Choroid plexus epithelial cell (primary cell): ENCODE measurements around the gene SYT2.

Source experiments
- DNase-seq: peaks from one replicate; pipeline ENCODE4 v3.0.0-alpha.2; 2010; ENCODE audit warnings: low read depth
- H3K4me3 ChIP-seq: 2 replicates; pipeline ENCODE4 v1.5.1; 2011; ENCODE audit warnings: low read depth, mild to moderate bottlenecking, control low read depth, low read length, moderate library complexity
- CTCF ChIP-seq: conservative IDR thresholded peaks from 2 replicates; pipeline ENCODE4 v1.5.1; 2011; ENCODE audit warnings: low read depth, mild to moderate bottlenecking, control low read depth, inconsistent platforms, low read length, moderate library complexity

SYT2 gene

GRCh38 chr1:202704601-202705000 lies 5.7 kb downstream of the SYT2 start:
- H3K4me3 ChIP-seq, result no peak overlapping the region
- no peak for DNase-seq
- no peak for TF ChIP-seq CTCF

GRCh38 chr1:202703191-202703590 lies 7.1 kb downstream of the SYT2 start:
- no peak for TF ChIP-seq CTCF
- DNase-seq, result no peak
- no peak overlapping the region for H3K4me3 ChIP-seq

GRCh38 chr1:202702088-202702487 lies 8.2 kb downstream of the SYT2 start:
- no peak overlapping the region for H3K4me3 ChIP-seq
- no peak for TF ChIP-seq CTCF
- no peak for DNase-seq

GRCh38 chr1:202701200-202701599 lies 9.1 kb downstream of the SYT2 start:
- DNase-seq, result no peak

GRCh38 chr1:202700061-202700460 lies 10.2 kb downstream of the SYT2 start:
- TF ChIP-seq CTCF, result no peak
- DNase-seq, result no peak
- H3K4me3 ChIP-seq, result no peak overlapping the region

More at GRCh38 chr1:202701200-202701599, 9.1 kb downstream of the SYT2 start:
- no peak overlapping the region for H3K4me3 ChIP-seq
- TF ChIP-seq CTCF, result no peak

- no peak overlapping the region for H3K4me3 ChIP-seq
- no peak for TF ChIP-seq CTCF
- DNase-seq, result no peak
These were observed 12.0 kb downstream of the SYT2 start for GRCh38 chr1:202698276-202698675.

- no peak for TF ChIP-seq CTCF
These were observed 13.2 kb downstream of the SYT2 start for GRCh38 chr1:202697038-202697437.

More at GRCh38 chr1:202697038-202697437, 13.2 kb downstream of the SYT2 start:
- no peak for DNase-seq
- no peak overlapping the region for H3K4me3 ChIP-seq
